DOHH2 (cell line): ENCODE results near the gene GLI2.

Experiments
- H3F3A ChIP-seq: fragments of 200-600 bp; sonication (generic), shearing (Covaris generic); 2 replicates; pipeline ENCODE4 v1.6.0; 2016; ENCODE audit warnings: antibody characterized with exemption, mild to moderate bottlenecking; ENCODE audit not compliant: control insufficient read depth, insufficient read depth
- H3K27ac ChIP-seq: fragments of 200-600 bp; sonication (generic); 2 replicates; pipeline ENCODE4 v1.5.1; 2014; ENCODE audit warnings: low read depth, mild to moderate bottlenecking, low read length, moderate library complexity
- H3K27me3 ChIP-seq: fragments of 200-600 bp; sonication (generic); 2 replicates; pipeline ENCODE4 v1.6.1; 2014; ENCODE audit warnings: mild to moderate bottlenecking, low read length, mixed read lengths; ENCODE audit not compliant: control insufficient read depth
- H3K36me3 ChIP-seq: fragments of 200-600 bp; sonication (generic); 2 replicates; pipeline ENCODE4 v1.6.1; 2014; ENCODE audit warnings: mild to moderate bottlenecking, low read length, moderate library complexity, mixed read lengths; ENCODE audit not compliant: control insufficient read depth
- H3K4me1 ChIP-seq: fragments of 200-600 bp; sonication (generic); 2 replicates; pipeline ENCODE4 v1.6.1; 2014; ENCODE audit warnings: mild to moderate bottlenecking, low read length, mixed read lengths; ENCODE audit not compliant: control insufficient read depth
- H3K4me2 ChIP-seq: fragments of 200-600 bp; sonication (generic); 2 replicates; pipeline ENCODE4 v1.6.0; 2014; ENCODE audit warnings: mild to moderate bottlenecking, low read length, moderate library complexity
- H3K4me3 ChIP-seq: fragments of 200-600 bp; sonication (generic); 2 replicates; pipeline ENCODE4 v1.5.1; 2014; ENCODE audit warnings: mild to moderate bottlenecking, low read length, mixed read lengths
- H3K79me2 ChIP-seq: fragments of 200-600 bp; sonication (generic); 2 replicates; pipeline ENCODE4 v1.6.1; 2014; ENCODE audit warnings: mild to moderate bottlenecking, low read length, mixed read lengths; ENCODE audit not compliant: control insufficient read depth
- H3K9me2 ChIP-seq: fragments of 200-600 bp; sonication (generic); replicated peaks from 2 replicates; pipeline ENCODE4 v1.6.1; 2014; ENCODE audit warnings: mild to moderate bottlenecking, low read length, mixed read lengths; ENCODE audit not compliant: control insufficient read depth
- H3K9me3 ChIP-seq: fragments of 200-600 bp; sonication (generic); 2 replicates; pipeline ENCODE4 v1.6.1; 2014; ENCODE audit warnings: antibody characterized with exemption, low read length, mixed read lengths; ENCODE audit not compliant: control insufficient read depth, insufficient read depth
- H4K20me1 ChIP-seq: fragments of 200-600 bp; sonication (generic); 2 replicates; pipeline ENCODE4 v1.6.0; 2014; ENCODE audit warnings: low read depth, mild to moderate bottlenecking, antibody characterized with exemption, low read length, moderate library complexity; ENCODE audit not compliant: control insufficient read depth, insufficient read depth
- CTCF ChIP-seq: fragments of 200-600 bp; sonication (generic); IDR thresholded peaks from one replicate; pipeline ENCODE4 v1.5.1; 2014; ENCODE audit warnings: antibody characterized with exemption, mild to moderate bottlenecking, low read depth, low read length; ENCODE audit not compliant: poor library complexity, severe bottlenecking
- EZH2phosphoT487 ChIP-seq: fragments of 200-600 bp; sonication (generic); IDR thresholded peaks from 2 replicates; pipeline ENCODE4 v1.6.1; 2017; ENCODE audit warnings: borderline replicate concordance, mild to moderate bottlenecking, antibody characterized with exemption, low read length, moderate library complexity, mixed read lengths

Gene GLI2

GRCh38 chr2:120707816-120708215 is 27.9 kb upstream of the GLI2 start:
- Histone ChIP-seq H3K4me1 (no peaks in the 10 kb centered on the region), H3K79me2 (no peaks in the 10 kb centered on the region), H3K9me3 (no peaks in the 10 kb centered on the region), H3K27ac (no peak overlapping the region), H4K20me1 (no peaks in the 10 kb centered on the region), H3F3A (no peaks in the 10 kb centered on the region), H3K27me3 (no peaks in the 10 kb centered on the region), H3K4me3 (no peak overlapping the region), H3K9me2 (no peaks in the 10 kb centered on the region), H3K36me3 (no peaks in the 10 kb centered on the region), H3K4me2 (no peak overlapping the region)
- TF ChIP-seq CTCF (no peak), EZH2phosphoT487 (no peak)

- Histone ChIP-seq H3K4me2 (no peak overlapping the region), H4K20me1 (no peaks in the 10 kb centered on the region), H3K27me3 (no peaks in the 10 kb centered on the region), H3K9me3 (no peaks in the 10 kb centered on the region), H3K4me3 (no peak overlapping the region), H3K9me2 (no peaks in the 10 kb centered on the region), H3F3A (no peaks in the 10 kb centered on the region), H3K79me2 (no peaks in the 10 kb centered on the region), H3K4me1 (no peaks in the 10 kb centered on the region), H3K27ac (no peak overlapping the region), H3K36me3 (no peaks in the 10 kb centered on the region)
- no peak for TF ChIP-seq EZH2phosphoT487
- no peak for TF ChIP-seq CTCF
These were observed 26.6 kb upstream of the GLI2 start for GRCh38 chr2:120708944-120709607.

GRCh38 chr2:120709608-120710041 is 26.0 kb upstream of the GLI2 start:
- Histone ChIP-seq H3K4me3 (no peak overlapping the region), H3K9me3 (no peaks in the 10 kb centered on the region), H3K36me3 (no peaks in the 10 kb centered on the region), H3K79me2 (no peaks in the 10 kb centered on the region), H3K27ac (no peak overlapping the region), H3K27me3 (no peaks in the 10 kb centered on the region), H3K4me2 (no peak overlapping the region), H3K4me1 (no peaks in the 10 kb centered on the region), H4K20me1 (no peaks in the 10 kb centered on the region), H3K9me2 (no peaks in the 10 kb centered on the region), H3F3A (no peaks in the 10 kb centered on the region)
- no peak for TF ChIP-seq CTCF
- TF ChIP-seq EZH2phosphoT487: no peak
